MM.1S (cell line): Measurements from ENCODE around the gene SLC2A3.

Experiments used
- DNase-seq: peaks from one replicate; pipeline ENCODE4 v3.0.0-alpha.2; 2015
- H2AFZ ChIP-seq: fragments of 300-600 bp; sonication (generic); 2 replicates; pipeline ENCODE4 v1.6.0; 2016; ENCODE audit warnings: antibody characterized with exemption, low read length
- H3F3A ChIP-seq: fragments of 300-600 bp; sonication (generic); 2 replicates; pipeline ENCODE4 v1.6.1; 2016; ENCODE audit warnings: mild to moderate bottlenecking, antibody characterized with exemption, low read length, moderate library complexity, mixed read lengths; ENCODE audit not compliant: insufficient read depth
- H3K27ac ChIP-seq: fragments of 300-600 bp; sonication (generic); 2 replicates; pipeline ENCODE4 v1.5.1; 2016; ENCODE audit warnings: mild to moderate bottlenecking, low read length
- H3K27me3 ChIP-seq: fragments of 300-600 bp; sonication (generic); replicated peaks from 2 replicates; pipeline ENCODE4 v1.6.0; 2016; ENCODE audit warnings: low read length; ENCODE audit not compliant: insufficient read depth
- H3K36me3 ChIP-seq: fragments of 300-600 bp; sonication (generic); replicated peaks from 2 replicates; pipeline ENCODE4 v1.6.1; 2016; ENCODE audit warnings: mild to moderate bottlenecking, low read length, mixed read lengths; ENCODE audit not compliant: insufficient read depth
- H3K4me1 ChIP-seq: fragments of 300-600 bp; sonication (generic); 2 replicates; pipeline ENCODE4 v1.6.1; 2016; ENCODE audit warnings: low read length, mixed read lengths
- H3K4me2 ChIP-seq: fragments of 300-600 bp; sonication (generic); 2 replicates; pipeline ENCODE4 v1.6.0; 2016; ENCODE audit warnings: low read depth, low read length
- H3K4me3 ChIP-seq: fragments of 300-600 bp; sonication (generic); 2 replicates; pipeline ENCODE4 v1.5.1; 2016; ENCODE audit warnings: low read length, mixed read lengths
- H3K79me2 ChIP-seq: fragments of 300-600 bp; sonication (generic); 2 replicates; pipeline ENCODE4 v1.6.1; 2016; ENCODE audit warnings: mixed run types, low read length, mixed read lengths
- H3K9ac ChIP-seq: fragments of 300-600 bp; sonication (generic); 2 replicates; pipeline ENCODE4 v1.6.1; 2016; ENCODE audit warnings: low read length, mixed read lengths
- H3K9me2 ChIP-seq: fragments of 300-600 bp; sonication (generic); replicated peaks from 2 replicates; pipeline ENCODE4 v1.6.1; 2016; ENCODE audit warnings: mild to moderate bottlenecking, low read length, mixed read lengths; ENCODE audit not compliant: insufficient read depth
- H3K9me3 ChIP-seq: fragments of 300-600 bp; sonication (generic); replicated peaks from 2 replicates; pipeline ENCODE4 v1.6.1; 2016; ENCODE audit warnings: mild to moderate bottlenecking, low read length, mixed read lengths; ENCODE audit not compliant: insufficient read depth
- H4K20me1 ChIP-seq: fragments of 300-600 bp; sonication (generic); 2 replicates; pipeline ENCODE4 v1.6.1; 2016; ENCODE audit warnings: mild to moderate bottlenecking, low read length, moderate library complexity, mixed read lengths; ENCODE audit not compliant: insufficient read depth
- EZH2 ChIP-seq: fragments of 300-600 bp; sonication (generic); optimal IDR thresholded peaks from 2 replicates; pipeline ENCODE3; 2017; ENCODE audit warnings: low read depth, mild to moderate bottlenecking, antibody characterized with exemption, low read length, mixed read lengths
- EZH2phosphoT487 ChIP-seq: fragments of 300-600 bp; sonication (generic); IDR thresholded peaks from 2 replicates; pipeline ENCODE4 v1.6.1; 2018; ENCODE audit warnings: antibody characterized with exemption, low read length
- TF ChIP-seq, protein P1 (sequence below): fragments of 300-600 bp; sonication (generic); IDR thresholded peaks from 2 replicates; pipeline ENCODE4 v1.5.1; 2016; ENCODE audit warnings: antibody characterized with exemption, low read length, mixed read lengths

SLC2A3 gene

DNA sequence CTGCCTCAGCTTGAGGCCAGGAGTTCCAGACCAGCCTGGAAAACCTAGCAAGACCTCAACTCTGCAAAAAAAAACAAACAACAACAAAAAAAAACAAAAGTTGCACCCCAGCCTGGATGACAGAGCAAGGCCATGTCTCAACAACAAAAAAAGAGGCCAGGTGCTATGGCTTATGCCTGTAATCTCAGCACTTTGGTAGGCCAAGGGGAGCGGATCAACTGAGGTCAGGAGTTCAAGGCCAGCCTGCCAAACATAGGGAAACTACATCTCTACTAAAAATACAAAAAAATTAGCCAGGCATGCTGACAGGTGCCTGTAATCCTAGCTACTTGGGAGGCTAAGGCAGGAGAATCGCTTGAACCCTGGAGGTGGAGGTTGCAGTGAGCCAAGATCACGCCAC lies 56.7 kb downstream of the SLC2A3 start:
- no peaks in the 10 kb centered on the region for H3F3A ChIP-seq
- no peaks in the 10 kb centered on the region for H3K4me1 ChIP-seq
- H3K9ac ChIP-seq, result no peak overlapping the region
- H3K27me3 ChIP-seq, result no peaks in the 10 kb centered on the region
- H3K9me3 ChIP-seq, result no peaks in the 10 kb centered on the region
- H3K36me3 ChIP-seq, result no peaks in the 10 kb centered on the region
- H3K4me3 ChIP-seq, result no peak overlapping the region
- DNase-seq, result no peak
- TF ChIP-seq EZH2 (no peak), EZH2phosphoT487 (no peak)
- TF ChIP-seq, protein P1, sequence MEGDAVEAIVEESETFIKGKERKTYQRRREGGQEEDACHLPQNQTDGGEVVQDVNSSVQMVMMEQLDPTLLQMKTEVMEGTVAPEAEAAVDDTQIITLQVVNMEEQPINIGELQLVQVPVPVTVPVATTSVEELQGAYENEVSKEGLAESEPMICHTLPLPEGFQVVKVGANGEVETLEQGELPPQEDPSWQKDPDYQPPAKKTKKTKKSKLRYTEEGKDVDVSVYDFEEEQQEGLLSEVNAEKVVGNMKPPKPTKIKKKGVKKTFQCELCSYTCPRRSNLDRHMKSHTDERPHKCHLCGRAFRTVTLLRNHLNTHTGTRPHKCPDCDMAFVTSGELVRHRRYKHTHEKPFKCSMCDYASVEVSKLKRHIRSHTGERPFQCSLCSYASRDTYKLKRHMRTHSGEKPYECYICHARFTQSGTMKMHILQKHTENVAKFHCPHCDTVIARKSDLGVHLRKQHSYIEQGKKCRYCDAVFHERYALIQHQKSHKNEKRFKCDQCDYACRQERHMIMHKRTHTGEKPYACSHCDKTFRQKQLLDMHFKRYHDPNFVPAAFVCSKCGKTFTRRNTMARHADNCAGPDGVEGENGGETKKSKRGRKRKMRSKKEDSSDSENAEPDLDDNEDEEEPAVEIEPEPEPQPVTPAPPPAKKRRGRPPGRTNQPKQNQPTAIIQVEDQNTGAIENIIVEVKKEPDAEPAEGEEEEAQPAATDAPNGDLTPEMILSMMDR, result no peak
- no peaks in the 10 kb centered on the region for H4K20me1 ChIP-seq
- no peaks in the 10 kb centered on the region for H3K9me2 ChIP-seq
- H2AFZ ChIP-seq, result no peak overlapping the region
- no peak overlapping the region for H3K4me2 ChIP-seq
- no peaks in the 10 kb centered on the region for H3K79me2 ChIP-seq
- no peak overlapping the region for H3K27ac ChIP-seq

DNA sequence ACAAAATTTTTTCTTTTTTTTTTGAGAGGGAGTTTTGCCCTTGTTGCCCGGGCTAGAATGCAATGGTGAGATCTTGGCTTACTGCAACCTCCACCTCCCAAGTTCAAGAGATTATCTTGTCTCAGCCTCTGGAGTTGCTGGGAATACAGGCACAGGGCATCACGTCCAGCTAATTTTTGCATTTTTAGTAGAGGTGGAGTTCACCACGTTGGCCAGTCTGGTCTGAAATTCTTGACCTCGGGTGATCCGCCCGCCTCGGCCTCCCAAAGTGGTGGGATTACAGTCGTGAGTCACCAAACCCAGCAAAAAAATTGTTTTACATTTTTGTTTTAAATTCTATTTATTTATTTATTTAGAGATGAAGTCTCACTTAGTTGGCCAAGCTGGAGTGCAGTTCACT lies 58.6 kb downstream of the SLC2A3 start:
- H3K4me3 ChIP-seq, result no peak overlapping the region
- TF ChIP-seq EZH2phosphoT487 (no peak), EZH2 (no peak)
- TF ChIP-seq, protein P1, result no peak
- no peaks in the 10 kb centered on the region for H3K9me3 ChIP-seq

DNA sequence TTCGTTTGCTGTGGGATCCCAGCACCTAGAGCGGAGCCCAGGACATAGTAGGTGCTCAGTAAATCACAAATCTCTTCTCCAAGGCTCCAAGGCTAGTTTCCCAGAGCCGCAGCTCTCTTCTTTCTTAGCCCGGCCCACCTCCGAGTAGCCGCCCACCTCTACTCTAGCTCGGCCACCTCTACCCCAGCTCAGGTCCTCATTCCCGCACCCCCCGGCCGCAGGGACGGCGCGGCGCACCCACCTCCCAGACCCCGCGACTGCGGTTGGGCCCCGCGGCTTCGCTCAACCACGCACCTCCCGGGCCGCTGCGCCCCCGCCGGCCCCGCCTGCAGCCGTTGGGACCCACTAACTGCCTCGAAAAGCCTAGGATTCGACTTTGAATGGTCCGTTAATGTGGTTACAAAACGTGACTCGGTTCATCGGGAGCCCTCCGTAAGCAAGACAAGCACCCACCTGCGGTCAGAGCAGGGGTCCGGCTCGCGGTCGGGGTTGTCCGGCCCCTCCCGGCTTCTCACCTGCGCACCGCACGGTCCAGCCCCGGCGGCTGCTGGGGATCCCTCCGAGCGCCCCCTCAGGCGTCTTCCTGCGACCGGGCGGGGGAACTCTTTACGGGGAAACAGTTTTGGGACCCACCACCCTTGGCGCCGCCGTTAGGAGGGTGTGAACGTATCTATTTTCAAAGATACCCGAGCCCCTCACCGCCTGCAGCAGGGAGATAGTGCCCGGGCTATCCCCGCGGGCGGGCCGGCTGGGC lies 63.2 kb downstream of the SLC2A3 start, which contains the start of gene SLC2A14:
SLC2A14 (minus strand) TSS at position 350 of the 754 bp plus-strand sequence. CDS start 3,035 bp downstream, outside the sequence.
- TF ChIP-seq, protein P1, result no peak
- TF ChIP-seq EZH2, result no peak
- TF ChIP-seq EZH2phosphoT487, result no peak
- no peak for DNase-seq
- 0 out of 2 replicates have a peak, but pooled peaks cover 4% of the 10 kb centered on the region for H3K4me1 ChIP-seq
- no peak within 1 kb of the TSS for H3K9ac ChIP-seq
- no peaks in the 10 kb centered on the region for H3K79me2 ChIP-seq
- H2AFZ ChIP-seq, result no peak within 1 kb of the TSS
- no peaks in the 10 kb centered on the region for H3K36me3 ChIP-seq
- no peaks in the 10 kb centered on the region for H3K9me2 ChIP-seq
- no peaks in the 10 kb centered on the region for H3K27me3 ChIP-seq
- no peaks in the 10 kb centered on the region for H3K9me3 ChIP-seq
- no peaks in the 10 kb centered on the region for H3F3A ChIP-seq
- H3K4me3 ChIP-seq, result no peak within 1 kb of the TSS
- no peak within 1 kb of the TSS for H3K27ac ChIP-seq
- no peak within 1 kb of the TSS for H3K4me2 ChIP-seq
- H4K20me1 ChIP-seq, result no peaks in the 10 kb centered on the region

More for the DNA sequence above, 58.6 kb downstream of the SLC2A3 start:
- Histone ChIP-seq H3K9me2 (no peaks in the 10 kb centered on the region), H3K9ac (no peak overlapping the region), H3K27me3 (no peaks in the 10 kb centered on the region), H3K79me2 (no peaks in the 10 kb centered on the region), H3F3A (no peaks in the 10 kb centered on the region), H3K27ac (no peak overlapping the region), H3K36me3 (no peaks in the 10 kb centered on the region), H3K4me2 (no peak overlapping the region), H4K20me1 (no peaks in the 10 kb centered on the region), H3K4me1 (no peaks in the 10 kb centered on the region), H2AFZ (no peak overlapping the region)
- DNase-seq, result no peak
